HG02973 (cell line): ENCODE data around the gene ARPC5.
A peak's percentile ranks its signal among the peaks of the same experiment; 100 is the strongest.
"Not testable (repeated sequence)": the region's sequence is repeated elsewhere in the genome, so short reads cannot be mapped to it uniquely, and the experiment has no call there.

Experiments
- ATAC-seq: cut with Tn5 transposase; IDR thresholded peaks from one replicate; pipeline ENCODE4 v1.9.1; 2021; ENCODE audit warnings: moderate library complexity; ENCODE audit not compliant: unreplicated experiment

Gene ARPC5

GRCh38 chr1:183646776-183647175 lies 11.2 kb upstream of the ARPC5 start:
- ATAC-seq, result no peak

DNA sequence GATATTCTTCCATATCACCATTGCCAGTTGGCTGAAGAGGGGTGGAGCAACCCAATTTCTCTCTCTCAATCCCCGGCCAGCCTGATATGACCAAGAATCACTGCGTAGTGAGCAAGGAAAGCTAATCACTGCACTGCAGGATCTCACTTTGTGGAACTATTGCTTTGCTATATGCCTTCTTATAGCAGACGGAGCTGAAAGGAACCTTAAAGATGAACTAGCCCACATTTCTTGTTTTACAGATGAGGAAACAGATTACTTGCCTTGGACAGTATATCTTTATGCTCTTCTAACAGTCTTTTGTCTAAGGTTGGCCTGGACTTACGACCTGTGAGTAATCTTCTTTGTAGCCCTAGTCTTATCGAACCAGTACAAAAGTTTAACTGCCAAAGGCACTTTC lies 9.9 kb upstream of the ARPC5 start:
- ATAC-seq, result no peak

DNA sequence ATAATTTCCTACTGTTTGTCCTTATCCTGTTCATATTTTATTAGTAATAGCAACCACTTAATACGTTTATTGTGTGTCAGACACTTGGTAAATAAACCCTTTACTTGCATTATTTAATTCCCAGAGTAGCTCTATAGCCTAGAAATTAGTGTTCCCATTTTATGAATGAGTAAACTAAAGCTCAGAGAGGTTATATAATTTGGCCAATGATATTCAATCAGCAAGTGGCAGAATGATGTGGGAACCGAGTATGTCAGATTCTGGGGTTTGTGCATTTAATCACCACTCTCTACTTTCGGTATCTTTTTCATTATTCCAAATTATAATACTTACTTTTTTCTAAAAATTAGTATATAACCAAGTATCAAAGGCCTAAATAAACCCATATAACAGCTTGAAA lies 6.6 kb upstream of the ARPC5 start:
- ATAC-seq, result no peak

- no peak for ATAC-seq
These were observed 4.6 kb upstream of the ARPC5 start for GRCh38 chr1:183640193-183640592.

- no peak for ATAC-seq
These were observed 3.2 kb upstream of the ARPC5 start for GRCh38 chr1:183638649-183639387.

DNA sequence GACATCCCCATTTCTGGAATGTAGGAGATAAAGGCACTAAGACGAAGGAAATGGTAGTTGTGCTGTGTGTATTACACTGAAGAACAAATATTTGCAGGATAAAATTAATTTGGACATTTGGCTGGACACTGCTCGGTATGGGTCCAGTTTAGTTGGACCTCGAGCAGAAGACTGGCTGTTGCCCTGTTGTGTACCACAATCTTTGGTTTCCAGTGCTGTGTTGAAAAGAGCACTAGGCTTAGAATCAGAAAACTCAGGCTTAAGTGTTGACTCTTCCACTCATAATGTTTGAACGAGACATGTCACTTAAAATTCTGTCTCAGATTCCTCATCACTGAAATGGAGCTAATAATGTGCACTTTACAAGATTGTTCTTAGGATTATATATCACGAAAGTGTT lies 1.2 kb upstream of the ARPC5 start:
- ATAC-seq, result no peak

DNA sequence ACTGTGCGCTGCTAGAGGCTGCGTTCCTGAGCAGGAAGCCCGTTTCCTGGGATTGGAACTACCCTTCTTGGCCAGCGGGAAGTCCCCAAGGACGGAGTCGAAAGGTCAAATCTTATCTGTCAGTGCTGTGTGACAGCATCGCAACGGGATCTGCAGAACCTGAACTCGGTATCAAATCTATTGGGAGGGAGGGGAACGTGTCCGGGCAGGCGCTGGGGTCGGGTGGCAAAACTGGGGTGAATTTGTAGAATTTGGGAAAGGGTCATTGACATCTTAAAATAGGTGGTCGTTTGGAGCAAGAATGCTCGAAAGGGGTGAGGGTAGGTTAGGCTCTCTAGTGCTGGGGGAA lies 725 bp upstream of the ARPC5 start:
- no peak for ATAC-seq

GRCh38 chr1:183635099-183635605 lies 431 bp downstream of the ARPC5 start:
- ATAC-seq, result no peak

GRCh38 chr1:183634429-183635065 lies 1.0 kb downstream of the ARPC5 start:
- no peak for ATAC-seq

GRCh38 chr1:183633676-183634343 lies 1.8 kb downstream of the ARPC5 start:
- ATAC-seq, result peak; percentile 45

DNA sequence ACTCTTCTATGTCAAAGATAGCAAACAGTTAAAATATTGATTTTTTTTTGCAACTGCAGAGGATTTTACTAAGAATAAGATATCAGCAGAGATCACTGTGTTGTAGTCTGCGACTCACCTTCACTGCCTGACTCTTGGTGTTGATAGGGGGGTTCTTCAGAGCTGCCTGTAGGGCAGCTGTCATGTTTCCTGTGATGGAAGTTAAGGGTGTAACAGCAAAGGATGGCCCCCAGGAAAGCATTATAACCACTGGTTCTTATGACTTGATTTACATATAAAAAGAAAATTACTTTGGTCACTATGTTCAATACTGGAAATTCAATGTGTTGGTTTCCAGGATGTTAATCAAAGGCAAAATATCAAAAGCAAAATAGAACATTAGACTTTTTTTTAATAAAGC lies 2.6 kb downstream of the ARPC5 start:
- ATAC-seq, result no peak

DNA sequence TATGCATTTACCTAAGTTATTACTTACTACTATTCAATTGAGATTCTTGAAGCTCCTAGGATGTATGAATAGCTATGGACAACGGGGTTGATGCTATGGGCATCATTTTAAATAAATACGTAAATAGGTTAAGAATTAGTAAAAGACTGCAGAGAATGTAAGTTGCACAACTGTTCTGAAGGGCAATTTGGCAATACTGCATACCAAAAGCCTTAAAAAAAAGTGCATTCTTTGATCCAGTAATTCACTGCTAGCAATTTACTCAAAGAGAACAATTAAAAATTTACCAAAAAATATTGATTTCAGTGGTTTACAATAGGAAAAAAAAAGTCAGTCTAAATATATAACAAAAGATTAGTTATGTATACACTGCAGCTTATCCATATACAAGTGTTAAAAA lies 3.5 kb downstream of the ARPC5 start:
- ATAC-seq, result no peak

GRCh38 chr1:183630748-183631147 lies 4.8 kb downstream of the ARPC5 start:
- no peak for ATAC-seq

- no peak for ATAC-seq
These were observed 7.0 kb downstream of the ARPC5 start for GRCh38 chr1:183628537-183628936.

DNA sequence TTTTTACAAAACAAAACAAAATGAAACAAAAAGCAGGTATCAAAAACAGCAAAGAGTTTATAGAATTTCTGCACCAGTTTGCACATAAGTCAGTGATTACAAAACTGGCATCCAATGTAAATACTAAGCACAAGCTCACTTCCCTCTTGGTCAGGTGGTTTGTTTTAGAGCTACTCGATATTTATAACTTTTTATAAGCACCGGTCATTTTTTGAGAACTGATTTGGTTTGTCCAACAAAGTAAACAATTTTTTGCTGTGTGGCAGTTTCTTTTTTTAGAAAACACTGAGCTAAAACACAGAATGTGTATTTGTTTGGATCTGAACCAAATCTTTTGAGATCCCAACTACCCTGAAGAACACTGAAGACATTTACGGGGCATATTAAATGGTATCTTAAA lies 9.3 kb downstream of the ARPC5 start:
- not testable (repeated sequence) for ATAC-seq

DNA sequence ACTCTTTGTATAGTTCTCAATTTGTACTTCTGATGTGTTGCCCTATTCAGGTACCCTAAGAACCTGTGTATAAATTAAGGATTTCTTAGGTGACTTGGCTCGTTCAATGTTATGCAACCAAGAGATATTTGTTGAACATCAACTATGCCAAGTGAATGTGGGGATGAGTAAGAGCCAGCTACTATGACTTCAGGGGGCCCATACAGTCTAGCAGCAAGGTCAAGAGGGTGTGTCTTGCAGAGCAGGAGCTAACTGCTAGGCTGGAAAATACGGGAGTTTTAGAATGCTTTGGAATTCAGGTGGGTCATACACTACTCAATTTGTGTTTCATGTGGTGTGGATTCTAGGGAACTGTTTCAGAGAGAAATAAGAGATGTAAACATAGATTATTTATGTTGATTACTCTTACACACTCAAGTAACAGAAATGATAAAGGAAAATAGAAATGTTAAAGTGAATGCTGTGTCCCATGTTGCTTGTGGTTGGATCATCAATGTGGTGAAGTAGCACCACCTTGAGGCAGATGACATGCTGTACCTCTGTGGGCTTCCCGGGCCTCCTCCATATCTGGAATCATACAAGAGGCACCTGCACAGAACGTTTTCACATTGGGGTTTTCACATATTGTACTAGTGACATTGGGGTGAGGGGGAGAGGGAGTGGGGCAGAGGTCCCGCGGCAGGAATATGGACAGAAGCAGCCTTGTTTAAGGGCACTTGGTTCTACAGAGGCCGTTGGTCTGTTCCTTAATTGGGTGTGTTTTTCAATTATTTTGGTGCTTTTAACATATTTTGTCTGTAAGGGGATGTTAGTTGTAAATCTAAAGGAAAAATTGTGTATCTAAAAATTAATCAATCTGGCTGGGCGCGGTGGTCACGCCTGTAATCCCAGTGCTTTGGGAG lies 12.4 kb downstream of the ARPC5 start:
- ATAC-seq, result peak; percentile 89

- no peak for ATAC-seq
These were observed 13.6 kb downstream of the ARPC5 start for GRCh38 chr1:183622013-183622412.

GRCh38 chr1:183620311-183620710 lies 15.3 kb downstream of the ARPC5 start:
- no peak for ATAC-seq

DNA sequence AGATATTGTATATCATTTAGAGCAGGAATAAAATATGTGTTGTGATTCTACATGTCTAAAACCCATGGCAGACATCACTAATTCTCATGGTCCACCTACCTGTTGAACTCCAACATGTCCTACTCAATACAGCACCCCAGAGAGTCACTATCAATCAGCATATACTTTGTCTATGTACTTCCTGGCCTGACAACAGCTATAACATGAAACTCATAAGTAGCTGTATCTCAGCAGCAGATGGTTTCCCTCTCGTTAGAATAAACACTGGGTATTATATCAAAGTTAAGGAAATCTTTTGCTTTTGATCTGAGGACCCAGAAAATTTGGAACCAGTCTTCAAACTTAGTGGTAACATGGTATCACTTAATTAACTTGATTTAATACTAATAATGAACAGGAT lies 15.8 kb downstream of the ARPC5 start:
- ATAC-seq, result no peak

- not testable (repeated sequence) for ATAC-seq
These were observed 17.4 kb downstream of the ARPC5 start for GRCh38 chr1:183618202-183618601.

DNA sequence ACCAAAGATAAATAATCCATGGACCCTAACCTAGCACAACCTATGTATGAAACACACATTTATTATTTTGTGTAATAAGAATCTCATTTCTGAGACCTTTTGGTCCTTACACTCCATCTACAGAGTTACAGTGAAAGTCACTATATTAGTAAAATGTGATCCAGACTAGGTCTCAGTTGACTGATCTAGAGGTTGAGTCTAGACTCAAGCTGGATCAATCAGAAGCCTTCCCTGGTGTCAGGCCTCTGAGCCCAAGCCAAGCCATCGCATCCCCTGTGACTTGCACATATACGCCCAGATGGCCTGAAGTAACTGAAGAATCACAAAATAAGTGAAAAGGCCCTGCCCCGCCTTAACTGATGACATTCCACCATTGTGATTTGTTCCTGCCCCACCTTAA lies 22.6 kb downstream of the ARPC5 start:
- ATAC-seq, result not testable (repeated sequence)
